Glomerular endothelial cell (primary cell): ENCODE measurements around the gene PLN. TPM values are rescaled to one million over a fixed set of nuclear protein-coding genes. Genes with fewer than 3 reads are reported as not detected.

ENCODE experiments used
- total RNA-seq: library from RNA; depleted of rRNA; stranded (reverse); fragments of >200 nt; gene quantifications from 2 replicates; pipeline ENCODE4 v1.2.3, GENCODE V29; 2015

PLN gene
- total RNA-seq, 1 donor from 2014 or later, result 0.18 TPM

Other genes starting within 250 kb of the PLN start
- gene CEP85L, start 103.3 kb downstream of the PLN start, total RNA-seq, result 6.5 and 10.3 TPM in 2 replicates